NCI-H524 treated with DMSO at 0.1 percent for 48 hours (cell line): ENCODE data around the gene RFC5.
A peak's percentile ranks its signal among the peaks of the same experiment; 100 is the strongest.
"Not testable (repeated sequence)": the region's sequence is repeated elsewhere in the genome, so short reads cannot be mapped to it uniquely, and the experiment has no call there.

Experiments used
- DNase-seq: peaks from one replicate; lab custom pipeline; 2025; lab: John Stamatoyannopoulos, UW

RFC5 gene

DNA sequence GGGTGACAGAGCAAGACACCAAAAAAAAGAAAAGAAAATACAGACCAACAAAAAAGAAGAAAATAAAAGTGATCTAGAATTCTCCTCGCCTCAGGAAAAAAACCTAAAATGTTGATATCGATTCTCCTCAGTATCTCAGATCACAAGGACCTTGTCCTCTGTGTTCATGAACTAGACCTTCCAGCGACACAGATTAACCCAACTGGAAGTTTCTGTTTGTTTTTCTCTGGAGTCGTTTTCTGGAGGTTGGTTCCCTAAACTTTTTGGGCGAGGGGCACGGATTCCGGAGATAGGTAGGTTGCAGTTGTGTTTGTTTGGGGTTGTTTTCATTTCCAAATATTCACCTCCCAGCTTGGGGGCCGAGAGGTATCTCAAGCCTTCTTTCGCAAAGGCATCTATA is 559 bp upstream of the RFC5 start:
- DNase-seq, result no peak

DNA sequence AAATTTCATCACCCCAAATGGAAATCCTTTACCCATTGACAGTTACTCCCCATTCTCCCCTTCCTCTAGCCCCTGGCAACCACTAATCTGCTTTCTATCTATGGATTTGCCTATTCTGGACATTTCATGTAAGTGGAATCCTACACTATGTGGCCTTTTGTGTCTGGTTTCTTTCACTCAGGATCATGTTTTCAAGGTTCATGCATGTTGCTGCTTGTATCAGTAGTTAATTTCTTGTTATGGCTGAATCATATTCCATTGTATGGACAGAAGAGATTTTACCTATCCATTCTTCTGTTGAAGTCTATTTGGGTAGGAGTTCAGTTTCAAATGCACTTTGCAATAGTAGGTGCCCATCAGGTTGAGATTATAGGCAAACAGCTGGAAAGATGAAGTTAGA is 1.4 kb downstream of the RFC5 start:
- DNase-seq, result no peak

DNA sequence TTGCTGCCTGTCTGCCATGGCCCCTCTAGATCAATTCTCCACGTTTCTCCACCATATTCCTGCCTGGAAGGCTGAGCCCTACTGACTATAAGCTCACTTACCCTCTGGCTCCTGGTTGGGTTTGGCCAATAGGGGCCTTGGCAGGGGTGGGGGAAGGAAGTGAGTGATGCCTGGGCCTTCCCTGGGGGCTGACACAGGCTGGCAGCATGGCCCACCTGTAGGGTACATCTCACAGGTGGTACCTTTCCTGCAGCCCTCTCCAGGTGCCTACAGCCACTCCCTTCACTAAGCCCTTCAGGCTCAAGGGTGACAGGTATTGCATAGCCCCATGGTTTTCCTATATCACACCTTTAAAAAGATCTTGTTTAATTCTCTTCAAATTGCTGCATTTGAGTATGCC is 3.5 kb downstream of the RFC5 start:
- no peak for DNase-seq

DNA sequence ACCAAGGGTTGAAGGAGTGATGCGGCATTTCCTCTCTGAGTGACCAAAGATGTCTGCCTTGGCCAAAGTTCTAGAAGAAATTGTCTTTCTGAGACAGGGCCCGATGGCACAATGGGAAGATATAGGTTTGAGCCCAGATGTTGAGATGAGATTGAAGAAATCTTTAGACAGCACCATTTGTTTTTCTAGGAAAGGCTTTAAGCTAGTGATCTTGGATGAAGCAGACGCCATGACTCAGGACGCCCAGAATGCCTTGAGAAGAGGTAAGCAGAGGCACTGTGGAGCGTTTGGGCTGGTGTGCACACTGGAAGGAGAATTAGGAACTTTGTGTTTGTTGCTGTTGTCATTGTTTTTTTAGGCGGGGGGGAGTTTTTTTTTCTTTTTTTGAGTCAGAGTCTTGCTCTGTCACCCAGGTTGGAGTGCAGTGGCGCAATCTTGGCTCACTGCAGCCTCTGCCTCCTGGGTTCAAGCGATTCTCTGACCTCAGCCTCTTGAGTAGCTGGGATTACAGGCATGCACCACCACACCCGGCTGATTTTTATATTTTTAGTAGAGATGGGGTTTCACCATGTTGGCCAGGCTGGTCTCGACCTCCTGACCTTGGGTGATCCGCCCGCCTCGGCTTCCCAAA is 5.7 kb downstream of the RFC5 start:
- DNase-seq, result not testable (repeated sequence)

DNA sequence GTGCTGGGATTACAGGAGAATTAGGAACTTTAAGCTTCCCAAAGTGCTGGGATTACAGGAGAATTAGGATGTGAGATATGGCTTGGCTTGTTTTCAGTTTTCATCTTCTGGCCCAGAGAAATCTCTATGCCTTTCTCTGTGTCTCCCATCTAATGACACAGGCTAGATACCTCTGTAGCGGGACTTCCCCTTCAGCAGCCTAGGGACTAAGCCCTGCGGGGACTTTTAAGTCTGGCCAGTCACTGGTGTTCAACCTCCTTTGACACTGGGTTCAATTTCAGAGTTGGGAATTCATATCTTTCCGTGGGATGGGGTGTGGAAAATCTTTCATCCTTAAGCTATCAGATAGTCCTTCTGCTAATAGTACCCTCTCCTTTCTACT is 6.2 kb downstream of the RFC5 start:
- DNase-seq, result no peak

DNA sequence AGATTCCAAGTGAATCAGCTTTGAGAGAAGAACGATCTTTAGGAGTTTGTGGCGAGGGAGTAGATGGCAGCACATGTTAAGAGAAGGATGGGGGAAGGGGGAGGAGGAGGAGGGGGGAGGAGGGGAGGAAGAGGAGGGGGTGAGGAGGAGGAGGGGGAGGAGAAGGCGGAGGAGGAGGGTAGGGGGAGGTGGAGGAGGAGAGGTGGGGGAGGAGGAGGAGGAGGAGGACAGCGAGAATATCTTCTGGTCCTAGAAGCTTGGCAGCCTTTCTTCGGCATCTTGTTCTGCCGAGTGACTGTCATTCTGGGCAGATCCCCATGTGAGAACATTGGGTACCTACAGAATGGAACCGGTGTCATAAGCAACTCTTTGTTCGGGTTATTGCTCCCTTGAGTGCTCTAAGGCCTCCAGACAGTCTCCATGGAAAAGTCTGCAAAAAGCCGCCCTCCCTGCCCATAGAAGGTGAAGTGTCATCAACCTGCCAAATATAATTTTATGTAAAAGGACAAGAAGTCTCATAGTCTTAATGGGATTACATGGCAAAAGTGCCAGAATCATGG is 6.9 kb downstream of the RFC5 start:
- no peak for DNase-seq

DNA sequence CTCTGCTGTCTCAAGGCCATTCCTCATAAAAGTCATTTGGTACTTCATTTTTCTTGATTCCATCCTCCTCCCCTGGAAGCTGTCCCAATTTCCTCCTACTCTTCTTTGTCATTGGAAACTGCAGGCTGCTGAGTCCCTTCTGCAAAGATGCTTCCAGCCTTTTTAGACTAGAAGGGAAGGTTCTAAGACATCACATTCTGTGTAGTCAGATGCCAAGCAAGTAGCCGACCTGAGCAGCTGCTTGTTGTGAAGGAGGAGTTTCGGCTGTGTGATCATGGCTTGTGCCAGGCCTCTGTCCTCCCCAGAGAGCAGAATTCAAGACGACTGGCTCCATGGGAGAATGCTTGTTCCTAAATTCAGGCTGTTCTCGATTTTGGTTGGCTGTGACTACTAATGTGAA is 8.7 kb downstream of the RFC5 start:
- DNase-seq, result no peak

DNA sequence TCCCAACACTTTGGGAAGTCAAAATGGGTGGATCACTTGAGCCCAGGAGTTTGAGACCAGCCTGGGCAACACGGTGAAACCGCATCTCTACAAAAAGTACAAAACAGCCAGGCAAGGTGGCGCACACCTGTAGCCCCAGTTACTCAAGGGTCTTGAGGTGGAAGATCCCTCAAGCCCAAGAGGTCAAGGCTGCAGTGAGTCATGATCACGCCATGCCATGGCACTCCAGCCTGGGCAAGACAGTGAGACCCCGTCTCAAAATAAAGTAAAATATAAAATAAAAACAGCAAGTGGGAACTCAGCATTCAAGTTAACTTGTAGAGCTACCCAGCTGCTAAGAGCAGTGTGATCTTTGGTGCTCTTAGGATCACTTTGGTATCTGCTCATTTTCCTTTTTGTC is 12.7 kb downstream of the RFC5 start:
- DNase-seq, result no peak

DNA sequence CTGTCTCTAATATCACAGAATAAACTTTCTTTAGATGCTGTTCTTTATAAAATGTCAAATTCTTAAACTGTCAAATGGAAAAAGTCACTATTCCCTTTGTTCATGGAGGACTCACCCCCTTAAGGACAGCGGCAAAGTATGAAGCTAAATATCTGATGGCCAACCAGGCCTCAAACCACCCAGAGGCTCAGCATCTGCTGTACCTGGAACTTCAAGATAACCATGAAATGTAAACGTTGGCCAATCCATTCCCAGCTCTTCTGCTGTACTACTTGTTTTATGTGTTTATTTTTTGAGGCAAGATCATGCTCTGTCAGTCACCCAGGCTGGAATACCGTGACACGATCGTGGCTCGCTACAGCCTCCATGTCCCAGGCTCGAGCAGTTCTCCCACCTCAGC is 15.7 kb downstream of the RFC5 start:
- no peak for DNase-seq

DNA sequence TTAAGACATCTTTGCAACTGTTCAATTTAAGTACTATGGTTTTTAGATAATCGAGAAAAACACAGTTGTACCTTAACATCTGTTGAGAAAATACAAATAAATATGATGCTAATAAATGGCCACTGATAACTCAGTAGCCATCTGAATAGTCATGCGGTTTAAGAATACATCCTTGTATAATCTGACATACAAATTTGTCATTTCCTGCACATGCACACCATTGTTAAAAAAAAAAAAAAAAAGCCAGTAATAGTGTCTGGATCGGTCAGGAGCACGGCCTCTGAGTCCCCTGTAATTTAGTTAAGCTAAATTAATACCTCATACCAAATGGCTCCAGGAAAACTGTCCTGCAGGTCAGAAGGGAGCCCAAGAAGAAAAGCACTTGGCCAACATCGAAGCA is 16.8 kb downstream of the RFC5 start:
- DNase-seq, result no peak

DNA sequence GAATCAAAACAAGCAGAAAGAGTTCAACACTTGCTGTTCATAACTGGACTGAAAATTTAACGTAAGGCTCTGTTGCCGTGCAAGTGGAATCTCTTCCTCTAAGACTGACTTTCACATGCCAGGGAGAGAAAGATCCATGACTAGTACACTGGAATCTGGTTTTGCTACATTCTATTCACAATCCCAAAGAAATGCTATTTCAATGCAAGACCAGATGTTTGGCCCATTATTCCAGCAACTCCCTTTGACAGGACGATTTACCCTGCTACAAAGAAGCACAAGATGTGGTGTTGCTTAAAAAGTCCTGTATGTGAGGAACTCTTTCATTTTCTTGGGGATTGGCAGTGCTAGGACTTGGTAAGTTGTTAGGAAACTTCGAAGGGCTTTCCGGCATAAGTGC is 17.4 kb downstream of the RFC5 start:
- no peak for DNase-seq

DNA sequence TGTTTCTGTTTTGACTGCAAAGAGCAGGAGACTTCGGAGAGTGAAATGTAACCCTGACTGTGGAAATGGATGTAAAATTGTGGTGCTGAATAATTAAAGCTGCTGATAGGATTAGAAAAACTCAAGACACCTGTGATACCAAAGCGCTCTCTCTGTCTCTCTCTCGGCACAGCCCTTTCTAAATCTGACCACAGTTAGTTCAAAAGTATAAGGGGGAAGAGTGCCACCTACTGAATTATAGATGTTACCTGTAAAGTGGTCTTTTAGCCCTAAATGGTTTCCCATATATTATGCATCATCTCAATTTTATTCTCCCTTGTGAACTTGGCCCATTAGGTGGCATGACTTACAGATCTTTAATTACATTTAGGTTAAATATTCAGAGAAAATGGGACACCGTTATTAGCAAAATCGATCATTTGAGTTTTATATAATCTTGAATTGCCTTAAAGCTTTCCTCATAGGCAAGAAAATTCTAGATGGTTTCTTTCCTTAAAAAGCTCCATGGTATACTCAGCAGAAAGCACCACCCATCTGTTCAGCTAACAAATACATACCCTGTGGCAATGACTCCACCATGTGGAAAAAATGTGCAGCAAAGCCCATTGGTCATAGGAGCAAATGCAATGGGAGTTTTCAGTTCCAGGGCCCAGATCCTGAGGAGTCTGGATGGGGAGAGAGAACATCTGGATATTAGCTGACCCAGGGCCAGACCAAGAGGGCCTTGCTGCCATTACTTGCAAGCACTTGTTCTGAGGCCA is 18.1 kb downstream of the RFC5 start:
- peak; percentile 12 for DNase-seq

DNA sequence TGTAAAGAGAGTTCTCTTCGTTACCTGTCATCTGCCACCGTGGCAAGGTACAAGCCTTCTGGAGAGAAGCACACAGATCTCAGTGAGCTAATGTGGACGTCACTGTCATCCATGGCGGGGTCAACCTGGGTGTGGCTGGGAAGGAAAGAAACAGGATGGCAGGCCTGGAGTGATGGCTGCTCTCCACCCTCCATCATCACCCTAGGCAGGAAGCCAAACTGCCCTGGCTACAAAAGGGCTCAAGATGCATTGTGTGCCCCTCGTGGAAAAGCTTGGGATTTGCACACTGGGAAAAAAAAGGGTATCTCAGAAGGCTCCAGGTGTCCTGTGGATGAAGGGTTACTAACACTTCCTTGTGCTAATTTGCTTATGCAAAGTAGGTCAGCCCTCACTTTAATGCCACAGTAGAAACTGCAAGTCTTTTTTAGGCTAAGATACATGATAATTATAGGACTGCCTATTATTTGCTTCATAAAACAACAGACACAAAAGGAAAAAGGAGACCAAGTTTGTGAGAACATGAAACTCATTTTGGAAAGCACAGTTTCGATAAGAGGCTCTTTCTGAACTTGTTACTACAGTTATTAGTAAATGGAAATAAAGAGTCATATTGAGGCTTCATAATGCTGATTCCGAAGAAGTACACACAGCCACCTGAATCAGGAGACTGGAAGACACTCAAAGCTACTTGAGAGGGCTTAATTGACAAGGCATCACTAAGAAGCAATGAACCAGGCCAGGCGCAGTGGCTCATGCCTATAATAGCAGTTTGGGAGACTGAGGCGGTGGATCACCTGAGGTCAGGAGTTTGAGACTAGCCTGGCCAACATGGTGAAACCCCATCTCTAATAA is 18.9 kb downstream of the RFC5 start:
- no peak for DNase-seq

DNA sequence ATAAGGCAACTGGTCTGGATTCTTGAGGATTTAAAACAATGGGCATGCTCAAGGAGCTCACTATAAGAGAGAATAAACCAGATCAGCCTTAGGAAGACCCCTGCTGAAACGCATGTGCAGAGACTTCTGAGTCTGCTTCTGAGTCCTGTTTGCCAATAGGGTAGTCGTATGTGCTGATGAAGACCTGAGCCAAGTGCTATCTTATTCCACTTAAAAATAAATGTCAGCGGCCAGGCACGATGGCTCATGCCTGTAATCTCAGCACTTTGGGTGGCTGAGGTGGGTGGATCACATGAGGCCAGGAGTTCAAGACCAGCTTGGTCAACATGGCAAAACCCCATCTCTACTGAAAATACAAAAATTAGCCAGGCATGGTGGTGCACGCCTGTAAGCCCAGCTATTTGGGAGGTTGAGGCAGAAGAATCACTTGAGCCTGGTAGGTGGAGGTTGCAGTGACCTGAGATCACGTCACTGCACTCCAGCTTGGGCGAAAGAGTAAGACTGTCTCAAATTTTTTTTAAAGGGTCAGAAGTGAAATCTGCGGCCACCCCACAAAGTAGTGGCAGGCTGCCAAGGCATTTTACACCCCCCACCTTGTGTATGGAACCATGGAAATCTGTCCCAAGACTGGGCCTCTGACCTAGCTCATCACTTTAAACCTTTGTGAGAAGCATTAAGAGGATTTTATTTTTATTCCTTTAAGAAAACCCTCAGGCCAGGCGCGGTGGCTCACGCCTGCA is 20.3 kb downstream of the RFC5 start:
- no peak for DNase-seq

DNA sequence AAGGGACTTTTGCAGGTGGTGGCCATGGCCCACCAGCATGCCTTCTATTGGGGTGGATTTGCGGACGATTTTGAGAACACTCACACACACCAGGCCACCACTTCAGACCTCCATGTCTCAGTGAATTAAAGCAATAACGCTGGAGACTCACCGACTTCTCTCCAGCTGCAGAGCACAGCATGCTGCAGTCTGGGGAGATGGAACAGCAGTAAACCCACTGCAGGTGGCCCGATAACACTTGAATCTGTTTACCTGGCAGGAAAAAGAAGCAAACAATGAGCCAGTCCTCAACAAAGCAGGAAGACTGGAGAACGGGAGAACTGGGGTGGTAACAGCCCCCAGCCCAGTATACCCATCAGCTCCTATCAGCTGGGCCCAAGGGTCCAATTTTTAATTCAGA is 21.6 kb downstream of the RFC5 start:
- DNase-seq, result no peak

DNA sequence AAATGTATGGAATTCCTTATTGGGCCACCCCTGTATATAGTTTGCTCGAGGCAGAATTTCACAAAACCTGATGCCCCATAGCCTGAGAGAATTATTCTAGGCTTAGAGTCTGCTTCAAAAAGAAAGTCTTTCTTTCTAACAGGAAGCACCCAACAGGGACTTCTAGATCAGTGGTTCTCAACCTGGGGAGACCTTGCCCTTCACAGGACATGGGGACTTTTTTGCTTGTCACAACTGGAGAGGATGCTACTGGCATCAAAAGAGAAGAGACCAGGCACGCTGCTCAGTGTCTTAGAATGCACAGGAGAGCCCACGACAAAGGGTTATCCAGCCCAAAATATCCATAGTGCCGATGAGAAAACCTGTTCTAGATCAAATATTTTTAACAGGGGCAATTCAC is 25.6 kb downstream of the RFC5 start:
- no peak for DNase-seq

DNA sequence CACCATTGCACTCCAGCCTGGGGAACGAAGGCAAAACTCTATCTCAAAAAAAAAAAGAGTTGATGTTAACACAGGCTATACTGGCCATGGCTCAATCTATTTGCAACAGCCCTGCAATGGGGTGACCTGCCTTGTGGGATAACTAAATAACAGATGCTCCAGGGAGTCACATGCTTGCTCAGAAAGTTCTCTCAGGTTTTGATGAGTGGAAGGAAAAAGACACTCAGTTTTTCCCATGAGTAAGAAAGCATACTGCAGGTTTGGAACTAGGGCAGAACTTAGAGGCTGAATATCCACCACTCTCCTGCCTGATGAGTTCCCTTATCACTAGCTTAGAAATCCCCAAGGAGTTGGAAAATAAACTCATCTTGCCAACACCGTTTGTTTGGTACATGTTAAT is 27.6 kb downstream of the RFC5 start:
- no peak for DNase-seq

DNA sequence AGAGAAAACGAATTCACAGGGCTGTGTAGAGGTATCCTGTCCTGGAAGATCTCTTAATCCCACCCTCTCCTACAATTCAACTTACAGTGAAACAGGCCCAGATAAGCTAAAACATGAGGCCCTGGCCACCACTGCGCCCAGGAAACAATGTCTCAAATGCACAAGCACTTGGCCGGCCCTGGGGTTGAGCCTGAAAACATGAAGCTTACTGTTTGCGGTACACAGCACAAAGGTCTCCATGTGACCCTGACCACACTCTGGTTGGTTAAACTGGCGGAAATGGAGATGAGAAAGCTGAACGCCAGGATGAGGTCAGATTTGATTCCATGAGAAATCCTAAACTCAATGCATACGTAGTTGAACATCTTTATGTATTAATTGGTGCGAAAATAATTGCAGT is 28.1 kb downstream of the RFC5 start:
- no peak for DNase-seq

DNA sequence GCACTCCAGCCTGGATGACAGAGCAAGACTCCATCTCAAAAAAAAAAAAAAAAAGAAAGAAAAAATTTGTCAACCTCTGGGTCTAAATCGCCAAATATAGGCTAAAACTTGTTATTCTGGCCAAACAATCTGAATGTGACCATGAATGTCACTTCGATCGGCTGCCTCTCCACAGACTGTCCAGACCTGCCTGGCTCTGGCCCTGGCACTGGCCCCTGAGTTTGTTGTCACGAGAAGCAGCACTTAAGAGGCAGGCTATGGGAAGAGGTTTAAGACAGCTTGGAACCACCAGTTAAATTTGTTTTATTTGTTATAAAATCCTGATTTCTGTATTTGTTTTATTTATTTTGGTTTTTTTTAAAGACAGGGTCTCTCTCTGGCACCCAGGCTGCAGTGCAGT is 29.9 kb downstream of the RFC5 start:
- DNase-seq, result no peak

DNA sequence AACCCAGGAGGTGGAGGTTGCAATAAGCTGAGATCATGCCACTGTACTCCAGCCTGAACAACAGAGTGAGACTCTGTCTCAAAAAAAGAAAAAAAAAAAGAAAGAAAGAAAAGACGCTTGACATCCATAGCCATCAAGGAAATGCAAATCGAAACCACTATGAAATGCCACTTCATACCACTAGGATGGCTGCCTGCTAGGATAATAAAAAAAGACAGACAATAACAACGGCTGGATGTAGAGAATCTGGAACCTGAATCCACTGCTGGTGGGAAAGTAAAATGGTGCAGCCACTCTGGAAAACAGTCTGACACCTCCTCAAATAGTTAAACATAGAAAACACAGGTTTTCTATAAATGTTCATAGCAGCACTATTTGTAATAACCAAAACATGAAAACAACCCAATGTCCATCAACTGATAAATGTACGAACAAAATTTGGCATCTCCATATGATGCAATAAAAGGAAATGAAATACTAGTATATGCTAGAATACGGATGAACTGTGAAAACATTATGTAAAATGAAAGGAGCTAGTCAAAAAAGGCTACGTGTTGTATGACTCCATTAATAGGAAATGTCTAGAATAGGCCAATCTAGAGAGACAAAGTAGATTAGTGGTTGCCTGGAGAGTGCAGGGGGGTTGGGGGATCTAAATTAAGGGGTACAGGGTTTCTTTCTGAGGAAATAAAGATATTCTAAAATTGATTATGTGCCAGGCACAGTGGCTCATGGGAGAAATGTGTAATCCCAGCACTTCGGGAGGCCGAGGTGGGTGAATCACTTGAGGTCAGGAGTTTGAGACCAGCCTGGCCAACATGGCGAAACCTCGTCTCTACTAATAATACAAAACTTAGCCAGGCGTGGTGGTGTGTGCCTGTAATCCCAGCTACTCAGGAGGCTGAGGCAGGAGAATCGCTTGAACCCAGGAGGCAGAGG is 34.7 kb downstream of the RFC5 start:
- no peak for DNase-seq
